H9 (cell line): ENCODE data around the gene AFF1. TPM values are rescaled to one million over a fixed set of nuclear protein-coding genes. Genes with fewer than 3 reads are reported as not detected.

ENCODE experiments used
- DNase-seq: peaks from one replicate; pipeline ENCODE4 v3.0.0-alpha.2; 2017
- H2AFZ ChIP-seq: one replicate; pipeline ENCODE4 v1.6.1; 2013; ENCODE audit warnings: mild to moderate bottlenecking, low read length, control low read depth, moderate library complexity
- H2AK5ac ChIP-seq: 2 replicates; pipeline ENCODE4 v1.6.1; 2013; ENCODE audit warnings: low read length, control low read depth, mixed read lengths; ENCODE audit not compliant: insufficient read length
- H2BK120ac ChIP-seq: one replicate; pipeline ENCODE4 v1.6.1; 2013; ENCODE audit warnings: low read depth, mild to moderate bottlenecking, low read length, control low read depth, inconsistent platforms; ENCODE audit not compliant: poor library complexity, severe bottlenecking
- H2BK12ac ChIP-seq: 2 replicates; pipeline ENCODE4 v1.6.1; 2013; ENCODE audit warnings: low read length, control low read depth, mixed read lengths, low read depth; ENCODE audit not compliant: insufficient read length
- H2BK15ac ChIP-seq: 2 replicates; pipeline ENCODE4 v1.6.1; 2013; ENCODE audit warnings: low read depth, low read length, control low read depth
- H2BK20ac ChIP-seq: one replicate; pipeline ENCODE4 v1.6.1; 2013; ENCODE audit warnings: low read depth, mild to moderate bottlenecking, low read length, control low read depth, inconsistent platforms; ENCODE audit not compliant: poor library complexity, severe bottlenecking
- H2BK5ac ChIP-seq: 2 replicates; pipeline ENCODE4 v1.6.1; 2013; ENCODE audit warnings: low read length, control low read depth, mixed read lengths; ENCODE audit not compliant: insufficient read length
- H3K14ac ChIP-seq: 2 replicates; pipeline ENCODE4 v1.6.1; 2013; ENCODE audit warnings: low read length, control low read depth; ENCODE audit not compliant: insufficient read depth
- H3K18ac ChIP-seq: 2 replicates; pipeline ENCODE4 v1.6.1; 2013; ENCODE audit warnings: low read depth, mild to moderate bottlenecking, mixed read lengths, low read length, control low read depth; ENCODE audit not compliant: insufficient read length
- H3K23ac ChIP-seq: 2 replicates; pipeline ENCODE4 v1.6.1; 2013; ENCODE audit warnings: low read length, control low read depth, mixed read lengths, low read depth; ENCODE audit not compliant: insufficient read length
- H3K23me2 ChIP-seq: 2 replicates; pipeline ENCODE4 v1.6.1; 2013; ENCODE audit warnings: low read depth, mild to moderate bottlenecking, mixed read lengths, low read length, control low read depth; ENCODE audit not compliant: insufficient read length, poor library complexity, severe bottlenecking
- H3K27ac ChIP-seq: 2 replicates; pipeline ENCODE4 v1.5.1; 2013; ENCODE audit warnings: low read length, control low read depth, mixed read lengths, low read depth; ENCODE audit not compliant: insufficient read length
- H3K27me3 ChIP-seq: 2 replicates; pipeline ENCODE4 v1.6.1; 2013; ENCODE audit warnings: low read length, control low read depth, inconsistent platforms; ENCODE audit not compliant: insufficient read depth
- H3K4ac ChIP-seq: 2 replicates; pipeline ENCODE4 v1.6.1; 2013; ENCODE audit warnings: low read depth, mild to moderate bottlenecking, control low read depth, inconsistent platforms, low read length, moderate library complexity
- H3K4me1 ChIP-seq: 2 replicates; pipeline ENCODE4 v1.6.1; 2013; ENCODE audit warnings: low read length, control low read depth, inconsistent platforms; ENCODE audit not compliant: insufficient read depth
- H3K4me2 ChIP-seq: 2 replicates; pipeline ENCODE4 v1.6.1; 2013; ENCODE audit warnings: low read length, control low read depth, mixed read lengths; ENCODE audit not compliant: insufficient read length, insufficient read depth
- H3K56ac ChIP-seq: 2 replicates; pipeline ENCODE4 v1.6.1; 2013; ENCODE audit warnings: low read depth, mild to moderate bottlenecking, mixed read lengths, low read length, control low read depth; ENCODE audit not compliant: insufficient read length
- H3K79me1 ChIP-seq: 2 replicates; pipeline ENCODE4 v1.6.1; 2013; ENCODE audit warnings: low read depth, mild to moderate bottlenecking, moderate library complexity, low read length, control low read depth, inconsistent platforms; ENCODE audit not compliant: insufficient read depth, poor library complexity, severe bottlenecking
- H3K79me2 ChIP-seq: 2 replicates; pipeline ENCODE4 v1.6.1; 2013; ENCODE audit warnings: low read length, control low read depth, inconsistent platforms; ENCODE audit not compliant: insufficient read depth
- H3K9ac ChIP-seq: 2 replicates; pipeline ENCODE4 v1.6.1; 2013; ENCODE audit warnings: low read length, control low read depth, mixed read lengths; ENCODE audit not compliant: insufficient read length; ENCODE audit errors: extremely low read depth
- H3K9me3 ChIP-seq: one replicate; pipeline ENCODE4 v1.6.1; 2013; ENCODE audit warnings: low read depth, low read length, inconsistent platforms; ENCODE audit not compliant: control insufficient read depth
- H3T11ph ChIP-seq: one replicate; pipeline ENCODE4 v1.6.1; 2013; ENCODE audit warnings: mild to moderate bottlenecking, low read length, control low read depth, inconsistent platforms
- H4K20me1 ChIP-seq: one replicate; pipeline ENCODE4 v1.6.1; 2013; ENCODE audit not compliant: control insufficient read depth, insufficient read length, insufficient read depth
- H4K5ac ChIP-seq: 2 replicates; pipeline ENCODE4 v1.6.1; 2013; ENCODE audit warnings: low read depth, mild to moderate bottlenecking, mixed read lengths, low read length, control low read depth; ENCODE audit not compliant: insufficient read length
- H4K8ac ChIP-seq: replicated peaks from 2 replicates; pipeline ENCODE4 v1.6.1; 2013; ENCODE audit warnings: low read length, control low read depth, mixed read lengths, low read depth; ENCODE audit not compliant: insufficient read length
- H4K91ac ChIP-seq: 2 replicates; pipeline ENCODE4 v1.6.1; 2013; ENCODE audit warnings: low read depth, mild to moderate bottlenecking, moderate library complexity, mixed read lengths, low read length, control low read depth; ENCODE audit not compliant: insufficient read length
- H3K27ac Mint-ChIP-seq, 3 experiments: 2 replicates in 2 of 3; 3 replicates in 1 of 3; pipeline ENCODE4 v1.8.0; 2020 to 2021; ENCODE audit warnings: mixed read lengths in 3 of 3, mild to moderate bottlenecking in 1 of 3, moderate library complexity in 1 of 3
- H3K27me3 Mint-ChIP-seq: 2 replicates; pipeline ENCODE4 v1.8.0; 2021; ENCODE audit warnings: low read depth, mild to moderate bottlenecking, moderate library complexity, mixed read lengths
- H3K36me3 Mint-ChIP-seq, 3 experiments: 2 replicates in 2 of 3; 3 replicates in 1 of 3; pipeline ENCODE4 v1.8.0; 2020 to 2021; ENCODE audit warnings: low read depth in 3 of 3, mixed read lengths in 3 of 3; ENCODE audit not compliant: insufficient read depth in 1 of 3
- H3K4me1 Mint-ChIP-seq, 2 experiments: 2 replicates each; pipeline ENCODE4 v1.8.0; 2020; ENCODE audit warnings: mixed read lengths in 2 of 2
- H3K4me3 Mint-ChIP-seq, 2 experiments: 2 replicates in 1 of 2; 3 replicates in 1 of 2; pipeline ENCODE4 v1.8.0; 2020 to 2021; ENCODE audit warnings: mild to moderate bottlenecking in 2 of 2, mixed read lengths in 2 of 2, moderate library complexity in 1 of 2
- H3K9me3 Mint-ChIP-seq, 2 experiments: 2 replicates in 1 of 2; 3 replicates in 1 of 2; pipeline ENCODE4 v1.8.0; 2020; ENCODE audit warnings: mild to moderate bottlenecking in 2 of 2, mixed read lengths in 2 of 2, moderate library complexity in 1 of 2
- WGBS: extraction: QIAGEN DNeasy Blood & Tissue Kit; methylation state at CpG from one replicate; pipeline ENCODE4 v1.1.7; 2013; ENCODE audit warnings: missing lambda C conversion rate, low lambda C conversion rate, mixed read lengths; ENCODE audit not compliant: insufficient read length; ENCODE audit errors: extremely low coverage; 5-methylcytosine and 5-hydroxymethylcytosine counted together
- total RNA-seq: library from RNA; stranded (reverse); gene quantifications from 2 replicates; pipeline ENCODE4 v1.2.1, GENCODE V29; 2021
- TF ChIP-seq, protein P1 (sequence below): fragments of 200-600 bp; sonication (generic); conservative IDR thresholded peaks from 3 replicates; pipeline ENCODE4 v1.8.0; 2021; ENCODE audit warnings: antibody characterized with exemption, mild to moderate bottlenecking

Gene AFF1
- total RNA-seq, 1 experiment from 2014 or later = 74.5 TPM

DNA sequence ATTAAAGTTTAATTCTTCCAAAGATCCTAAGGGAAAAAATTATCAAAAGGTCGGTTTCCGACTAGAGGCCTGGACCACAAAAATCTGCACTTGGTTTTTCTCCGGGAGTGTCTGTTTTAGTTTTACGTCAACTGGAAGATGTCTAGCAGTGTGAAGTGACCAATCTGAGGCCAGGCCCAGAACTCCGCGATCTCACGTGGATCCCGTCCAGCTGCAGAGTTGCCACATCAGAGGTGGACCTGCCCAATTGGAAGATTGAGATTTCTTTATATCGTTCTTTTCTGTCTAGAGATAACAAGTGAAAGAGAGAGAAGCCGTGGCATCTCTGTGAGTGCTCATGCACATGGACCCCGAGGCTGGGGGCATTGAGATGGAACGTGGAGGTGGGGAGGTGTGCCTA is 115.8 kb downstream of the AFF1 start:
- Histone ChIP-seq H3K9ac (no peak overlapping the region), H2BK15ac (no peak overlapping the region), H3K4ac (no peak overlapping the region), H3K14ac (no peak overlapping the region), H3K79me2 (peaks cover 4% of the 10 kb centered on the region; the same call in 1 of the 2 replicates), H4K20me1 (no peaks in the 10 kb centered on the region), H3T11ph (no peak overlapping the region), H3K18ac (no peak overlapping the region), H2BK20ac (no peak overlapping the region), H3K27me3 (no peaks in the 10 kb centered on the region), H3K23ac (no peak overlapping the region), H4K91ac (no peak overlapping the region), H3K23me2 (no peaks in the 10 kb centered on the region), H2AFZ (no peak overlapping the region), H4K5ac (no peak overlapping the region), H2BK12ac (no peak overlapping the region), H4K8ac (no peak overlapping the region), H3K4me1 (peaks cover 6% of the 10 kb centered on the region), H3K79me1 (peaks cover 5% of the 10 kb centered on the region), H2BK120ac (no peak overlapping the region), H3K27ac (no peak overlapping the region), H3K9me3 (no peaks in the 10 kb centered on the region), H3K56ac (no peak overlapping the region), H2BK5ac (no peak overlapping the region), H3K4me2 (no peak overlapping the region), H2AK5ac (no peak overlapping the region)
- WGBS = no CpG with 5 or more reads among the region's 12 CpGs
- Mint-ChIP-seq H3K9me3 (no peaks in the 10 kb centered on the region), H3K27me3 (no peaks in the 10 kb centered on the region; the same call in 1 of the 2 replicates), H3K36me3 (peaks cover 13 to 40% (median 25%) of the 10 kb centered on the region in 3 experiments), H3K27ac (peak overlapping the region in 2 of 3 experiments; percentile 3 to 52; a peak in 1 of 7 replicates), H3K4me1 (peaks cover 37 to 47% of the 10 kb centered on the region in 2 experiments), H3K4me3 (no peak overlapping the region)
- TF ChIP-seq, protein P1, sequence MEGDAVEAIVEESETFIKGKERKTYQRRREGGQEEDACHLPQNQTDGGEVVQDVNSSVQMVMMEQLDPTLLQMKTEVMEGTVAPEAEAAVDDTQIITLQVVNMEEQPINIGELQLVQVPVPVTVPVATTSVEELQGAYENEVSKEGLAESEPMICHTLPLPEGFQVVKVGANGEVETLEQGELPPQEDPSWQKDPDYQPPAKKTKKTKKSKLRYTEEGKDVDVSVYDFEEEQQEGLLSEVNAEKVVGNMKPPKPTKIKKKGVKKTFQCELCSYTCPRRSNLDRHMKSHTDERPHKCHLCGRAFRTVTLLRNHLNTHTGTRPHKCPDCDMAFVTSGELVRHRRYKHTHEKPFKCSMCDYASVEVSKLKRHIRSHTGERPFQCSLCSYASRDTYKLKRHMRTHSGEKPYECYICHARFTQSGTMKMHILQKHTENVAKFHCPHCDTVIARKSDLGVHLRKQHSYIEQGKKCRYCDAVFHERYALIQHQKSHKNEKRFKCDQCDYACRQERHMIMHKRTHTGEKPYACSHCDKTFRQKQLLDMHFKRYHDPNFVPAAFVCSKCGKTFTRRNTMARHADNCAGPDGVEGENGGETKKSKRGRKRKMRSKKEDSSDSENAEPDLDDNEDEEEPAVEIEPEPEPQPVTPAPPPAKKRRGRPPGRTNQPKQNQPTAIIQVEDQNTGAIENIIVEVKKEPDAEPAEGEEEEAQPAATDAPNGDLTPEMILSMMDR = no peak
- no peak for DNase-seq
